Sigmoid colon (tissue), 7 donors: ENCODE results near the gene SLPI. TPM values are rescaled to one million over a fixed set of nuclear protein-coding genes. Genes with fewer than 3 reads are reported as not detected.

Experiments
- DNase-seq: peaks from one replicate; pipeline ENCODE4 v3.0.0-alpha.2; 2019
- H3K27ac ChIP-seq, 4 donors: fragments of 200-600 bp; sonication (generic); one replicate each; pipeline ENCODE4 v1.5.1; 2016 to 2019; ENCODE audit warnings: mild to moderate bottlenecking in 1 of 4
- H3K27me3 ChIP-seq, 3 donors: fragments of 200-600 bp; sonication (generic); one replicate each; pipeline ENCODE4 v1.5.1; 2019; ENCODE audit warnings: mild to moderate bottlenecking in 1 of 3
- H3K36me3 ChIP-seq, 4 donors: fragments of 200-600 bp; sonication (generic); one replicate each; pipeline ENCODE4 v1.5.1; 2016 to 2019
- H3K4me1 ChIP-seq, 4 donors: fragments of 200-600 bp; sonication (generic); one replicate each; pipeline ENCODE4 v1.5.1; 2017 to 2019
- H3K4me3 ChIP-seq, 4 donors: fragments of 200-600 bp; sonication (generic); one replicate each; pipeline ENCODE4 v1.5.1; 2017 to 2019; ENCODE audit warnings: mild to moderate bottlenecking in 2 of 4, moderate library complexity in 1 of 4
- H3K9me3 ChIP-seq, 4 donors: fragments of 200-600 bp in 3 of 4; sonication (generic) in 3 of 4; one replicate each; pipeline versions ENCODE4 v1.5.1 to v1.6.1; 2013 to 2019
- EP300 ChIP-seq, 4 donors: sonication (generic); formaldehyde crosslinking; IDR thresholded peaks; one replicate each; pipeline ENCODE4 v1.6.1; 2017; ENCODE audit warnings: antibody characterized with exemption in 4 of 4
- POLR2A ChIP-seq, 2 donors: fragments of 450-650 bp; IDR thresholded peaks; one replicate each; pipeline ENCODE4 v1.6.1; 2016; ENCODE audit warnings: antibody characterized with exemption in 2 of 2, mild to moderate bottlenecking in 2 of 2, moderate library complexity in 2 of 2
- POLR2AphosphoS5 ChIP-seq, 4 donors: sonication (generic); formaldehyde crosslinking; IDR thresholded peaks; one replicate each; pipeline ENCODE4 v1.6.1; 2017; ENCODE audit warnings: antibody characterized with exemption in 4 of 4
- WGBS, 2 donors: extraction: QIAGEN DNeasy Blood & Tissue Kit; methylation state at CpG; one replicate each; pipeline ENCODE4 v1.1.7; 2013; 5-methylcytosine and 5-hydroxymethylcytosine counted together
- intact Hi-C: fragments of 100-400 bp; cut with DNase I; formaldehyde crosslinking; loops from one replicate; pipeline ENCODE4 v1.15.1; 2023
- polyA plus RNA-seq, 3 donors: library from polyadenylated mRNA; stranded (reverse); fragments of 200-250 nt; gene quantifications; one replicate each; pipeline ENCODE4 v1.2.3, GENCODE V29; 2013
- total RNA-seq, 4 donors: library from RNA; depleted of rRNA; stranded (reverse); fragments of >200 nt; gene quantifications; one replicate each; pipeline ENCODE4 v1.1.0, GENCODE V29; 2016
- TF ChIP-seq, protein P1 (sequence below), 4 experiments: fragments of 450-650 bp in 3 of 4; fragments of 200-600 bp in 1 of 4; IDR thresholded peaks; one replicate each; pipeline ENCODE4 v1.5.1; 2016 to 2019; ENCODE audit warnings: antibody characterized with exemption in 4 of 4, mild to moderate bottlenecking in 3 of 4, moderate library complexity in 2 of 4
- donor health status: healthy with polysubstance abuse.
- donor health status: Bipolar disorder and iron deficiency.
- donor health status: healthy.

The SLPI gene
- total and polyA plus RNA-seq, 7 donors: 2.4 to 234 (median 38.8) TPM

DNA sequence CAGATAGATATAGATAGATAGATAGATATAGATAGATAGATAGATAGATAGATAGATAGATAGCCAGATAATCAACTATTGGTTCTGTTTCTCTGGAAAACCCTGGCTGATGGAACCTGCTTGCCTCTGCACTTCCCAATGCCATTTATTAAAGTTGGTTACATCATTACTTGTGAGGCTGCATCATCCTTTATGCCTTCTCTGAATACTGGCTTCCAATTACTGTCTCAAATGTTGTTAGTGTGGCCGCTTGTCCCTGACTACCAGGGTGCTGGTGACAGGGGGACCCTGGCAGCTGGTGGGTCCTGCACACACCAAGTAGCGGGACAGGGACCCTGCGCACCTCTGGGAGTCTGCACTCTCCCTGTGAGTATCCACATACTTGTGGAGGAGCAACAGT is 3.9 kb upstream of the SLPI start:
- 93 to 95% methylated on average over 3 of the region's 3 CpGs for WGBS, 2 donors
- intact Hi-C loops: no loop called here
- H3K27ac ChIP-seq: no peak overlapping the region
- H3K9me3 ChIP-seq: no peaks in the 10 kb centered on the region
- TF ChIP-seq, protein P1, sequence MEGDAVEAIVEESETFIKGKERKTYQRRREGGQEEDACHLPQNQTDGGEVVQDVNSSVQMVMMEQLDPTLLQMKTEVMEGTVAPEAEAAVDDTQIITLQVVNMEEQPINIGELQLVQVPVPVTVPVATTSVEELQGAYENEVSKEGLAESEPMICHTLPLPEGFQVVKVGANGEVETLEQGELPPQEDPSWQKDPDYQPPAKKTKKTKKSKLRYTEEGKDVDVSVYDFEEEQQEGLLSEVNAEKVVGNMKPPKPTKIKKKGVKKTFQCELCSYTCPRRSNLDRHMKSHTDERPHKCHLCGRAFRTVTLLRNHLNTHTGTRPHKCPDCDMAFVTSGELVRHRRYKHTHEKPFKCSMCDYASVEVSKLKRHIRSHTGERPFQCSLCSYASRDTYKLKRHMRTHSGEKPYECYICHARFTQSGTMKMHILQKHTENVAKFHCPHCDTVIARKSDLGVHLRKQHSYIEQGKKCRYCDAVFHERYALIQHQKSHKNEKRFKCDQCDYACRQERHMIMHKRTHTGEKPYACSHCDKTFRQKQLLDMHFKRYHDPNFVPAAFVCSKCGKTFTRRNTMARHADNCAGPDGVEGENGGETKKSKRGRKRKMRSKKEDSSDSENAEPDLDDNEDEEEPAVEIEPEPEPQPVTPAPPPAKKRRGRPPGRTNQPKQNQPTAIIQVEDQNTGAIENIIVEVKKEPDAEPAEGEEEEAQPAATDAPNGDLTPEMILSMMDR (IDR thresholded peaks at IDR 0.05): no peak
- TF ChIP-seq EP300 (IDR thresholded peaks at IDR 0.05) (no peak), POLR2A (IDR thresholded peaks at IDR 0.05) (no peak), POLR2AphosphoS5 (IDR thresholded peaks at IDR 0.05) (no peak)
- DNase-seq: no peak
- H3K4me3 ChIP-seq: no peak overlapping the region
- H3K4me1 ChIP-seq: peaks cover 0 to 7% (median 0%) of the 10 kb centered on the region in 4 donors
- H3K27me3 ChIP-seq: no peaks in the 10 kb centered on the region
- H3K36me3 ChIP-seq: no peaks in the 10 kb centered on the region

DNA sequence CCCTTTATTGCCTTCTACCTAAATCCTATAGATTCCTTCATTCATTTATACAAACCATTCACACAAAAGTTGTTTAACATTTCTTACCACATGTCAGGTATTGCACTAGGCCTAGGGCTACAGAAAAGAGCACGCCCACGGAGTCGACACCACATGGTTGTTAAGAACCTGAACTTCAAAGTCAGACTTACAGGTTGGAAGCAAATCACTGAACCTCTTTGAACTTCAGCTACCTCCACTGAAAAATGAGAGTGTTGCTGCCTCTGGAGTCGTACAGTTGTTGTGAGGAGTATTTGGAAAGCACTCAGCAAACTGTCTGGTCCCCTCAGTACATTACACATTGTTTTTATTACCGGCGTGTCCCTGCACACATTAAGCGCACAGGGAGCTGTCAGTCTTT is 3.3 kb upstream of the SLPI start:
- no peak for DNase-seq
- Histone ChIP-seq H3K9me3 (no peaks in the 10 kb centered on the region), H3K27me3 (no peaks in the 10 kb centered on the region), H3K4me1 (peaks cover 0 to 7% (median 0%) of the 10 kb centered on the region in 4 donors), H3K27ac (no peak overlapping the region), H3K4me3 (no peak overlapping the region), H3K36me3 (no peaks in the 10 kb centered on the region)
- 83 to 85% methylated on average over 7 of the region's 7 CpGs for WGBS, 2 donors
- TF ChIP-seq POLR2AphosphoS5 (IDR thresholded peaks at IDR 0.05): no peak
- TF ChIP-seq, protein P1 (IDR thresholded peaks at IDR 0.05): no peak
- no peak for TF ChIP-seq POLR2A (IDR thresholded peaks at IDR 0.05)
- TF ChIP-seq EP300 (IDR thresholded peaks at IDR 0.05): no peak
- intact Hi-C loops: no loop called here

DNA sequence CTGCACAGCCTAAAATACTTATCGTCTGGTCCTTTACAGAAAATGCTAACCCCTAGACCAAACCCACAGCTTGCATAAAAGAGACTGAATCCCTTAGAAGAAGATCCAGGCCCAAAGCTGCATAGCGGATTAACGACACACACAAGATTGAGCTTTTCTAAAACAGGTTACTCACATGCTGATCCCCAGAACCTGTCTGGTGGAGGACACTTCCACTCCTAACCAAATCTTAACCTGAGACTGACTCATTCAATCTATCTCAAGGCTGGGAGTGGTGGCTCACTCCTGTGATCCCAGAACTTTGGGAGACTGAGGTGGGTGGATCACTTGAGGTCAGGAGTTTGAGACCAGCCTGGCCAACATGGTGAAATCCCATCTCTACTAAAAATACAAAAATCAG is 2.8 kb upstream of the SLPI start:
- H3K36me3 ChIP-seq: no peaks in the 10 kb centered on the region
- WGBS, 2 donors: 80 to 81% methylated on average over 3 of the region's 3 CpGs
- H3K27ac ChIP-seq: no peak overlapping the region
- H3K9me3 ChIP-seq: no peaks in the 10 kb centered on the region
- DNase-seq: no peak
- H3K4me3 ChIP-seq: no peak overlapping the region
- peaks cover 0 to 7% (median 0%) of the 10 kb centered on the region in 4 donors for H3K4me1 ChIP-seq
- TF ChIP-seq EP300 (IDR thresholded peaks at IDR 0.05) (no peak), POLR2A (IDR thresholded peaks at IDR 0.05) (no peak), POLR2AphosphoS5 (IDR thresholded peaks at IDR 0.05) (no peak)
- TF ChIP-seq, protein P1 (IDR thresholded peaks at IDR 0.05): no peak
- intact Hi-C loops: no loop called here
- H3K27me3 ChIP-seq: no peaks in the 10 kb centered on the region

DNA sequence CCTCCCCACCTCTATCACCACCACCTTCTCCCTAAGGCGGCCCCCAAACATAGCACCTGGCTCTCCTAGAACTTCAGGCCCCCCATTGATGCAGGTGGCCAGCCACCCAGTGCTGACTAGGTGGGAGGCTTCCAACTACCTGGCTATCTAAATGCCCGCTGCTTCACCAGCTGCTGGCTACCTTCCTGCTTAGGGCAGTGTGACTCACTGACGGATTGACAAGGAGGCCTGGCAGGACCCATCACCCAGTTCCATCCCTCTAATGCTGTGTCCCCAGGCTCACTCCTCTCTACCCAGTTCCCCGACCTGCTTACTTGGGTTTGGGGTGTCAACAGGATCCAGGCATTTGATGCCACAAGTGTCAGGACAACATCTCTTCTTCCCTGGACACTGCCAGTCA is 1.1 kb downstream of the SLPI start:
- Histone ChIP-seq H3K4me1 (peaks cover 0 to 7% (median 0%) of the 10 kb centered on the region in 4 donors), H3K27me3 (peaks cover 0 to 6% (median 0%) of the 10 kb centered on the region in 3 donors), H3K27ac (no peak overlapping the region), H3K4me3 (no peak overlapping the region), H3K36me3 (no peaks in the 10 kb centered on the region), H3K9me3 (no peaks in the 10 kb centered on the region)
- TF ChIP-seq, protein P1 (IDR thresholded peaks at IDR 0.05): no peak
- TF ChIP-seq POLR2A (IDR thresholded peaks at IDR 0.05) (no peak), POLR2AphosphoS5 (IDR thresholded peaks at IDR 0.05) (no peak)
- DNase-seq: no peak
- intact Hi-C loops: no loop called here
- 91 to 95% methylated on average over 4 of the region's 4 CpGs for WGBS, 2 donors

DNA sequence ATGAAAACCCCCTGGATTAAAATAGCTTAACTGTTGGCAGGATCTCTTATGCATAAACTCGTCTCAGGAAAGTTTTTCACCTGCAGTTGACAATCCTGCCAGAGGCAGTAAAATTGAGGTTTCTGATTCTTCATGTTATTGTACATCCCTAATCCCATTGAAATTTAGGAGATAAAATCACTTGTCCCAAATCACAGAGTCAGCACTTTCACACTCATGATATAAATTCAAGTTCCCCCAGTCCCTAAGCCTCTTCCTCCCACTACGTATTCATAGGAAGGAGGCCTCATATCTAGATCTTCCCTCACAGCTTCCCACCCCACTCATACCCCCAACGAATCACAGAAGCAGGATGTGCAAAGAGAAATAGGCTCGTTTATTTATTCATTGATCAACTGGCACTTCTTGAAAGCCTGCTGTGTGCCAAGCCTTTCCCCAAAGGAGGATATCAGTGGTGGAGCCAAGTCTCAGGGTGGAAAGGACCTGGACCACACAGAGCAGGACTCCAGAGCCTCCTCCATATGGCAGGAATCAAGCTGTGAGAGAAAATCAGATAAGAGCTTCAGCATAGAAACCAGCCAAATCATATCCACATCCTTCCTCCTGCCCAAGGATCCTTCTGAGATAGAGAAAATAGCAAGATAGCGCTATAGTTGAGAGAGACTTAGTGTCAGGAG is 2.3 kb downstream of the SLPI start:
- no peak overlapping the region for H3K27ac ChIP-seq
- 56 to 72% methylated on average over 5 of the region's 5 CpGs for WGBS, 2 donors
- intact Hi-C loops: no loop called here
- H3K4me1 ChIP-seq: peaks cover 0 to 7% (median 0%) of the 10 kb centered on the region in 4 donors
- no peak overlapping the region for H3K4me3 ChIP-seq
- DNase-seq: no peak
- TF ChIP-seq EP300 (IDR thresholded peaks at IDR 0.05): no peak
- no peak for TF ChIP-seq POLR2A (IDR thresholded peaks at IDR 0.05)
- TF ChIP-seq, protein P1 (IDR thresholded peaks at IDR 0.05): no peak
- TF ChIP-seq POLR2AphosphoS5 (IDR thresholded peaks at IDR 0.05): no peak
- H3K27me3 ChIP-seq: peaks cover 0 to 12% (median 0%) of the 10 kb centered on the region in 3 donors
- no peaks in the 10 kb centered on the region for H3K36me3 ChIP-seq
- no peaks in the 10 kb centered on the region for H3K9me3 ChIP-seq
